Measurements from ENCODE around the gene TFDP1. TPM values are rescaled to one million over a fixed set of nuclear protein-coding genes. Genes with fewer than 3 reads are reported as not detected.

The TFDP1 gene
- total and polyA plus RNA-seq, 10 donors = 21.7 to 91.7 (median 51.7) TPM

DNA sequence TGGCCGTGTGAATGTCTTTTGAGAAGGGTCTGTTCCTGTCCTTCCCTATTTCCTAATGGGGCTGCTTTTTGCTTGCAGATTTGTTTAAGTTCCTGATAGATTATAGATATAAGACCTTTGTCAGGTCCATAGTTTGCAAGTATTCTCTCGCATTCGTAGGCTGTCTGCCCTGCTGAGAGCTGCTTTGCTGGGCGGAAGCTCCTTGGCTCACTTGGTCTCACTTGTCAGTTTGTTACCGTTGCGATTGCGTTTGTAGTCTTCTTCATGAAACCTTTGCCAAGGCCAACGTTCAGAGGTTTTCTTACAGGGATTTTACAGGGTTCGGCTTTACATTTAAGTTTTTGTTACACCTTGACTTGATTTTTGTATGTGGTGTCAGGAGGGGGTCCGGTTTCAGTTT is 44.0 kb upstream of the TFDP1 start:
- Histone ChIP-seq H3K27me3 (replicated peaks in 1 of 7) (no peaks in the 10 kb centered on the region), H3K4me3 (no peak overlapping the region), H3K9me3 (peaks cover 0 to 13% (median 1%) of the 10 kb centered on the region in 8 donors), H3K4me1 (peaks cover 0 to 21% (median 6%) of the 10 kb centered on the region in 6 donors), H3K27ac (no peak overlapping the region), H3K36me3 (peaks cover 0 to 89% (median 16%) of the 10 kb centered on the region in 6 donors)
- intact Hi-C loops (cut with DNase I; ENCODE audit: low total_unique reads) = no loop called here
- peak; percentile 16 for DNase-seq
- WGBS, 5 donors = 83 to 95% (median 92%) methylated on average over 10 of the region's 10 CpGs
- TF ChIP-seq, protein P1, sequence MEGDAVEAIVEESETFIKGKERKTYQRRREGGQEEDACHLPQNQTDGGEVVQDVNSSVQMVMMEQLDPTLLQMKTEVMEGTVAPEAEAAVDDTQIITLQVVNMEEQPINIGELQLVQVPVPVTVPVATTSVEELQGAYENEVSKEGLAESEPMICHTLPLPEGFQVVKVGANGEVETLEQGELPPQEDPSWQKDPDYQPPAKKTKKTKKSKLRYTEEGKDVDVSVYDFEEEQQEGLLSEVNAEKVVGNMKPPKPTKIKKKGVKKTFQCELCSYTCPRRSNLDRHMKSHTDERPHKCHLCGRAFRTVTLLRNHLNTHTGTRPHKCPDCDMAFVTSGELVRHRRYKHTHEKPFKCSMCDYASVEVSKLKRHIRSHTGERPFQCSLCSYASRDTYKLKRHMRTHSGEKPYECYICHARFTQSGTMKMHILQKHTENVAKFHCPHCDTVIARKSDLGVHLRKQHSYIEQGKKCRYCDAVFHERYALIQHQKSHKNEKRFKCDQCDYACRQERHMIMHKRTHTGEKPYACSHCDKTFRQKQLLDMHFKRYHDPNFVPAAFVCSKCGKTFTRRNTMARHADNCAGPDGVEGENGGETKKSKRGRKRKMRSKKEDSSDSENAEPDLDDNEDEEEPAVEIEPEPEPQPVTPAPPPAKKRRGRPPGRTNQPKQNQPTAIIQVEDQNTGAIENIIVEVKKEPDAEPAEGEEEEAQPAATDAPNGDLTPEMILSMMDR (IDR thresholded peaks at IDR 0.05 in 8 of 11, conservative IDR thresholded peaks at IDR 0.05 in 3 of 11) = no peak
- no peak for TF ChIP-seq POLR2AphosphoS5 (IDR thresholded peaks at IDR 0.05)
- TF ChIP-seq POLR2A (IDR thresholded peaks at IDR 0.05) = no peak

DNA sequence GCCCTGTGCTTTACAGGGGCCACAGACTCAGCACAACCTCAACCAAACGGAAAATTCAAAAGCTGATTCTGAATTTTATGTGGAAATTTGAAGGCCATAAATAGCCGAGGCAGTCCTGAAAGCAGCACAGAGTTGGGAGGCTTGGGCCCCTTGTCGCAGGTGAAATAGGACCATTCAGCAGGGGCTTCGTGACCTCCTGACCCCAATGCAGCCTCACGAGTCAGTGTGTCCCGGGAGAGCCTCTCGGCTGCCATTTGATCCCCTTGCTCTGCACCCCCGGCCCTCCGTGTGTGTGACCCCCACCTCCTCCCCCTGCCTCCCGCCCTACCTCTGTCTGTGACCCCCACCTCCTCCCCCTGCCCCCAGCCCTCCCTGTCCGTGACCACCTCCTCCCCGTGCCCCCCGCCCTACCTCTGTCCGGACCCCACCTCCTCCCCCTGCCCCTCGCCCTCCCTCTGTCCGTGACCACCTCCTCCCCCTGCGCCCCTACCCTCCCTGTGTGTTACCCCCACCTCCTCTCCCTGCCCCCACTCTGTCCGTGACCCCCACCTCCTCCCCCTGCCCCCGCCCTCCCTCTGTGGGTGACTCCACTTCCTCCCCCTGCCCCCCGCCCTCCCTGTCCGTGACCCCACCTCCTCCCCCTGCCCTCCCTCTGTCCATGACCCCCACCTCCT is 41.7 kb upstream of the TFDP1 start:
- H3K4me1 ChIP-seq = peaks cover 0 to 45% (median 21%) of the 10 kb centered on the region in 6 donors
- intact Hi-C loops (cut with DNase I; ENCODE audit: low total_unique reads) = no loop called here

DNA sequence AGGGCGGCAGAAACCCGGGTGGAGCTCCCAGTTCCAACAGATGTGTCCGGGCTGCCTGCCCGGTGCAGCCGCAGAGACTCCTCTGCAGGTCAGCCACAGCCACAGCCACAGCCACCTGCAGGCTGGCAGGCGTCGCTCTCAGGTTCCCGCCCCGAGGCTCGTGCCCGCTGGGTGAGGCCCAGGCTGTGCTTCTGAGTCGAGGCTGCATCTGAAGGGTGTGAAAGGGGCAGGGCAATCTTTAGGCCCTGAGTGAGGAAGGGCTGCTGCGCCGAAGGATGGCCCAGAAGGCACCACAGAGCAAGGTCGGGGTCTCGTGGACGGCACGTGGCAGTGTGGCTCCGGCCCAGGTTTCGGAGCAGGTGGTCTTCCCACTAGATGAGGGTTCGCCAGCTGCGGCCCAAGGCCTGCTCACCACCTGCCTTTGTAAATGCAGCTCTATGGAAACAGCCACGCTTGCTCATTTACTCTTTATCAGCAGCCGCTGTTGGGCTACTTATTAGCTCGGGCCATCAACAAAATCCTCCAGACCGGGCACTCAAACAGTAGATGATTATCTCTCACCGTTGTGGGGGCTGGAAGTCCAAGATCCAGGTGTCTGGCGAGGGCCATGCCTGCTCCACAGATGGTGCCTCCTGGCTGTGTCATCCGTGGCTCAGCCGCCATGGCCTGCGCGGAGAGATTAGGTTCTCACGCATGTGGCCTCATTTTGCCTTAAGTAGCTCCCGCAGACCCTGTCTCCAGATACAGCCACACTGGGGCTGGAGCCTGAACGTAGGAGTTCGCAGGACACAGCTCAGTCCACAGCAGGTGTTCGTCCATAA is 40.3 kb upstream of the TFDP1 start:
- TF ChIP-seq, protein P1 (IDR thresholded peaks at IDR 0.05 in 8 of 11, conservative IDR thresholded peaks at IDR 0.05 in 3 of 11) = no peak
- peak; percentile 64 for DNase-seq
- peaks cover 0 to 89% (median 13%) of the 10 kb centered on the region in 6 donors for H3K36me3 ChIP-seq
- no peak overlapping the region for H3K4me3 ChIP-seq
- peaks cover 0 to 59% (median 31%) of the 10 kb centered on the region in 6 donors for H3K4me1 ChIP-seq
- peaks cover 0 to 13% (median 1%) of the 10 kb centered on the region in 8 donors for H3K9me3 ChIP-seq
- peak overlapping the region in 2 of 8 donors; percentile 27 to 75 for H3K27ac ChIP-seq
- WGBS, 5 donors = 92 to 96% (median 93%) methylated on average over 31 to 37 of the region's 37 CpGs
- intact Hi-C loops (cut with DNase I; ENCODE audit: low total_unique reads) = no loop called here
- H3K27me3 ChIP-seq (replicated peaks in 1 of 7) = no peaks in the 10 kb centered on the region

More for the DNA sequence above, 41.7 kb upstream of the TFDP1 start:
- peak overlapping the region in 1 of 8 donors; percentile 53 for H3K27ac ChIP-seq
- DNase-seq = peak; percentile 22
- peaks cover 0 to 13% (median 1%) of the 10 kb centered on the region in 8 donors for H3K9me3 ChIP-seq
- no peak overlapping the region for H3K4me3 ChIP-seq
- TF ChIP-seq POLR2A (IDR thresholded peaks at IDR 0.05) (no peak), POLR2AphosphoS5 (IDR thresholded peaks at IDR 0.05) (no peak)
- TF ChIP-seq, protein P1 (IDR thresholded peaks at IDR 0.05 in 8 of 11, conservative IDR thresholded peaks at IDR 0.05 in 3 of 11) = no peak
- WGBS, 5 donors = 89 to 93% (median 91%) methylated on average over 10 to 21 of the region's 21 CpGs
- H3K36me3 ChIP-seq = peaks cover 0 to 89% (median 9%) of the 10 kb centered on the region in 6 donors
- H3K27me3 ChIP-seq (replicated peaks in 1 of 7) = no peaks in the 10 kb centered on the region

DNA sequence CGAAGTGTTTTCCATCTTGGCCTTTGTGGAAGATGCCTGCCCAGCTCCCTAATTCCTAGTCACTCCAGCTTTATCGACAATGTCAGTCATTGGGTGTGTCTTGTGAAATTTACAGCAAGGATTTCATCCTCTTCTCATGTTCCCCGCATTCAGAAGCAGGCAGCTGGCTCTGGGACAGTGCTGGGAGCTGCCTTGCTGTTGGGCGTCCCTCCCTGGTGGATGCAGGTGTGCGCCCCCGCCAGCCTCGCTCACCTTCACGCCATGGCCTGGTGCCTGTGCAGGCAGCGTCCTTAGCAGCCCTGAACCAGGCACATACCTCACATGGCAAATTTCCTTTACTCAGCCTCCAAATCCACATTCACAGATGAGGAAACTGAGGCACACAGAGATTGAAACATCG is 39.7 kb upstream of the TFDP1 start:
- WGBS, 5 donors = 90 to 95% (median 93%) methylated on average over 10 of the region's 10 CpGs
- H3K4me1 ChIP-seq = peaks cover 0 to 65% (median 32%) of the 10 kb centered on the region in 6 donors
- no peaks in the 10 kb centered on the region for H3K27me3 ChIP-seq (replicated peaks in 1 of 7)
- H3K36me3 ChIP-seq = peaks cover 0 to 88% (median 13%) of the 10 kb centered on the region in 6 donors
- TF ChIP-seq POLR2AphosphoS5 (IDR thresholded peaks at IDR 0.05) = no peak
- no peak for TF ChIP-seq POLR2A (IDR thresholded peaks at IDR 0.05)
- TF ChIP-seq, protein P1 (IDR thresholded peaks at IDR 0.05 in 8 of 11, conservative IDR thresholded peaks at IDR 0.05 in 3 of 11) = no peak
- intact Hi-C loops (cut with DNase I; ENCODE audit: low total_unique reads) = no loop called here
- H3K4me3 ChIP-seq = no peak overlapping the region
- peak; percentile 47 for DNase-seq
- peak overlapping the region in 4 of 8 donors; percentile 64 to 83 (median 72) for H3K27ac ChIP-seq
- peaks cover 0 to 13% (median 1%) of the 10 kb centered on the region in 8 donors for H3K9me3 ChIP-seq

Measured in spleen (tissue), 11 donors.